HCT116 (cell line): ENCODE data around the gene USP33. TPM values are rescaled to one million over a fixed set of nuclear protein-coding genes. Genes with fewer than 3 reads are reported as not detected.

ENCODE experiments used
- ATAC-seq: fragments of 200-7000 bp; cut with Tn5 transposase; 2 replicates; pipeline ENCODE4 v1.9.1; 2020; ENCODE audit warnings: mild to moderate bottlenecking, moderate library complexity
- BruUV-seq: library from RNA; stranded (reverse); fragments of 400-500 nt; replicated peaks from 2 replicates; lab custom pipeline; 2021; lab: Mats Ljungman, UMichigan
- CTCF ChIA-PET: fragments of 300-600 bp; sonication (Branson Sonifier 250); formaldehyde crosslinking; loops from one replicate; lab custom pipeline; 2021; ENCODE audit warnings: antibody characterized with exemption; lab: Charles Lee
- POLR2A ChIA-PET: fragments of 300-600, 350-600 bp; sonication (Branson Sonifier 250); formaldehyde crosslinking; loops from one replicate; lab custom pipeline; 2021; ENCODE audit warnings: antibody characterized with exemption; lab: Charles Lee
- RAD21 ChIA-PET, 2 experiments: fragments of 300-600 bp; sonication (Branson Sonifier 250); formaldehyde crosslinking; loops; one replicate each; lab custom pipeline; 2023; ENCODE audit warnings: low total read pairs in 2 of 2; ENCODE audit not compliant: uncharacterized antibody in 2 of 2, unreplicated experiment in 2 of 2, low non-redundant PET in 1 of 2; lab: Charles Lee
- DNase-seq: peaks from one replicate; pipeline ENCODE4 v3.0.0-alpha.2; 2010; ENCODE audit warnings: low read depth, low spot score
- H2AFZ ChIP-seq: fragments of 200-600 bp; shearing (Covaris generic), sonication (generic); 2 replicates; pipeline ENCODE4 v1.6.1; 2017; ENCODE audit warnings: low read depth, mixed run types, mixed read lengths, antibody characterized with exemption, low read length; ENCODE audit not compliant: poor library complexity, severe bottlenecking
- H3K27ac ChIP-seq: 2 replicates; pipeline ENCODE4 v1.5.1; 2012; ENCODE audit warnings: low read depth, low read length
- H3K27me3 ChIP-seq: fragments of 200-600 bp; sonication (generic); 2 replicates; pipeline ENCODE4 v1.6.1; 2016; ENCODE audit warnings: mixed run types, low read length, mixed read lengths; ENCODE audit not compliant: insufficient read depth
- H3K36me3 ChIP-seq, 2 experiments: fragments of 200-500 bp in 1 of 2; fragments of 200-600 bp in 1 of 2; sonication (Bioruptor generic) in 1 of 2; sonication (generic) in 1 of 2; 2 replicates each; pipeline versions ENCODE4 v1.5.1 to v1.6.1; 2014 to 2016; ENCODE audit warnings: low read length in 2 of 2, inconsistent platforms in 1 of 2, mixed read lengths in 1 of 2, mixed run types in 1 of 2; ENCODE audit not compliant: insufficient read depth in 2 of 2, control insufficient read depth in 1 of 2
- H3K4me1 ChIP-seq, 2 experiments: fragments of 200-600 bp in 1 of 2; sonication (generic) in 1 of 2; 2 replicates each; pipeline versions ENCODE4 v1.5.1 to v1.6.1; 2012 to 2017; ENCODE audit warnings: low read length in 2 of 2, inconsistent platforms in 1 of 2, mild to moderate bottlenecking in 1 of 2, mixed read lengths in 1 of 2, mixed run types in 1 of 2, moderate library complexity in 1 of 2; ENCODE audit not compliant: insufficient read depth in 2 of 2, control insufficient read depth in 1 of 2
- H3K4me2 ChIP-seq: fragments of 200-600 bp; sonication (generic); 2 replicates; pipeline ENCODE4 v1.6.1; 2017; ENCODE audit warnings: mixed run types, low read length, mixed read lengths
- H3K4me3 ChIP-seq, 2 experiments: fragments of 200-600 bp in 1 of 2; sonication (generic) in 1 of 2; replicated peaks in 1 of 2; 2 replicates each; pipeline ENCODE4 v1.5.1; 2011 to 2016; ENCODE audit warnings: low read length in 2 of 2, control low read depth in 1 of 2, low read depth in 1 of 2, mild to moderate bottlenecking in 1 of 2, mixed read lengths in 1 of 2, mixed run types in 1 of 2
- H3K79me2 ChIP-seq: fragments of 200-600 bp; sonication (generic); 2 replicates; pipeline ENCODE4 v1.6.1; 2017; ENCODE audit warnings: mild to moderate bottlenecking, mixed run types, low read length, moderate library complexity, mixed read lengths; ENCODE audit not compliant: insufficient read depth
- H3K9ac ChIP-seq: fragments of 200-600 bp; sonication (generic); 2 replicates; pipeline ENCODE4 v1.6.1; 2016; ENCODE audit warnings: low read length, mixed read lengths
- H3K9me2 ChIP-seq: fragments of 200-600 bp; sonication (generic), shearing (Covaris generic); 2 replicates; pipeline ENCODE4 v1.6.1; 2017; ENCODE audit warnings: mixed run types, mild to moderate bottlenecking, moderate library complexity; ENCODE audit not compliant: insufficient read depth
- H3K9me3 ChIP-seq, 2 experiments: fragments of 200-500 bp in 1 of 2; fragments of 200-600 bp in 1 of 2; sonication (Bioruptor generic) in 1 of 2; sonication (generic) in 1 of 2; 2 replicates each; pipeline ENCODE4 v1.6.1; 2014 to 2017; ENCODE audit warnings: low read length in 2 of 2, mixed read lengths in 2 of 2, inconsistent platforms in 1 of 2, low read depth in 1 of 2, mild to moderate bottlenecking in 1 of 2, mixed run types in 1 of 2, moderate library complexity in 1 of 2; ENCODE audit not compliant: control insufficient read depth in 1 of 2, insufficient read depth in 1 of 2
- H4K20me1 ChIP-seq: fragments of 200-600 bp; sonication (generic), shearing (Covaris generic); 2 replicates; pipeline ENCODE4 v1.6.1; 2017; ENCODE audit warnings: mixed run types, mild to moderate bottlenecking, moderate library complexity; ENCODE audit not compliant: insufficient read depth
- ATF3 ChIP-seq: IDR thresholded peaks from 2 replicates; pipeline ENCODE4 v1.6.1; 2012
- CEBPB ChIP-seq: IDR thresholded peaks from 2 replicates; pipeline ENCODE4 v1.6.1; 2012; ENCODE audit warnings: low read depth
- CTCF ChIP-seq, 3 experiments: fragments of 200-600 bp in 1 of 3; sonication (generic) in 1 of 3; IDR thresholded peaks in 2 of 3; conservative IDR thresholded peaks in 1 of 3; 2 replicates each; pipeline ENCODE4 v1.5.1; 2012 to 2017; ENCODE audit warnings: low read depth in 2 of 3, low read length in 2 of 3, antibody characterized with exemption in 1 of 3, borderline replicate concordance in 1 of 3, control low read depth in 1 of 3, mild to moderate bottlenecking in 1 of 3, mixed read lengths in 1 of 3, mixed run types in 1 of 3, moderate library complexity in 1 of 3; ENCODE audit not compliant: insufficient read depth in 1 of 3
- EGR1 ChIP-seq: IDR thresholded peaks from 2 replicates; pipeline ENCODE4 v1.6.1; 2012; ENCODE audit warnings: low read depth
- EZH2 ChIP-seq: fragments of 200-600 bp; sonication (generic); IDR thresholded peaks from 2 replicates; pipeline ENCODE4 v1.6.1; 2017; ENCODE audit warnings: antibody characterized with exemption, mixed run types
- JUND ChIP-seq: IDR thresholded peaks from 2 replicates; pipeline ENCODE4 v1.6.1; 2012
- POLR2A ChIP-seq: IDR thresholded peaks from 2 replicates; pipeline ENCODE4 v1.7.0; 2011; ENCODE audit warnings: borderline replicate concordance; ENCODE audit not compliant: insufficient read depth, insufficient read length; ENCODE audit errors: extremely low read depth
- POLR2AphosphoS5 ChIP-seq: IDR thresholded peaks from 2 replicates; pipeline ENCODE4 v1.6.1; 2011; ENCODE audit warnings: mild to moderate bottlenecking, low read depth, low read length, moderate library complexity
- REST ChIP-seq: IDR thresholded peaks from 2 replicates; pipeline ENCODE4 v1.6.1; 2012; ENCODE audit warnings: low read depth
- SIN3A ChIP-seq: IDR thresholded peaks from 2 replicates; pipeline ENCODE4 v1.6.1; 2012; ENCODE audit warnings: low read depth
- SRF ChIP-seq: IDR thresholded peaks from 2 replicates; pipeline ENCODE4 v1.6.1; 2012; ENCODE audit warnings: low read depth
- TCF7L2 ChIP-seq: IDR thresholded peaks from 2 replicates; pipeline ENCODE4 v1.7.0; 2011; ENCODE audit warnings: borderline replicate concordance, inconsistent platforms; ENCODE audit not compliant: insufficient read depth, insufficient read length; ENCODE audit errors: extremely low read depth
- YY1 ChIP-seq: IDR thresholded peaks from 2 replicates; pipeline ENCODE4 v1.6.1; 2011; ENCODE audit warnings: low read length, low read depth, moderate library complexity, mild to moderate bottlenecking; ENCODE audit not compliant: insufficient replicate concordance; ENCODE audit errors: extremely low read depth
- ZFX ChIP-seq: fragments of 450-650 bp; IDR thresholded peaks from 2 replicates; pipeline ENCODE4 v1.6.1; 2017
- ZNF274 ChIP-seq: fragments of 200-500 bp; sonication (Bioruptor generic); IDR thresholded peaks from 2 replicates; pipeline ENCODE4 v1.6.1; 2014; ENCODE audit warnings: mild to moderate bottlenecking, low read depth, low read length, inconsistent platforms
- intact Hi-C: fragments of 100-400 bp; cut with micrococcal nuclease; formaldehyde crosslinking; loops from 2 replicates; pipeline ENCODE4 v1.10.0; 2022
- total RNA-seq: library from RNA; stranded (reverse); gene quantifications from one replicate; pipeline ENCODE4 v1.2.1, GENCODE V29; 2021; ENCODE audit not compliant: unreplicated experiment

The USP33 gene
- total RNA-seq, 1 experiment from 2014 or later = 46.1 TPM

GRCh38 chr1:77683160-77684148 lies 76.2 kb downstream of the USP33 start (continued):
- TF ChIP-seq TCF7L2 (peak; percentile 22), ATF3 (no peak; the same call in 1 of the 2 replicates), EGR1 (peak; percentile 81), YY1 (peak; percentile 70), SIN3A (no peak; the same call in 1 of the 2 replicates), ZNF274 (no peak)

GRCh38 chr1:77682460-77683159 lies 77.0 kb downstream of the USP33 start, which contains the start of gene ZZZ3:
TSS of gene ZZZ3 (minus strand) at chr1:77682658. CDS start at chr1:77633354, 49,304 bp downstream.
- no peaks in the 10 kb centered on the region for H3K27me3 ChIP-seq
- peak within 1 kb of the TSS; percentile 94 for H3K4me2 ChIP-seq
- BruUV-seq = no TSS peak
- no peaks in the 10 kb centered on the region for H3K9me2 ChIP-seq
- no peaks in the 10 kb centered on the region for H3K36me3 ChIP-seq
- H3K4me3 ChIP-seq = peak within 1 kb of the TSS; percentile 82 to 97
- RAD21 ChIA-PET = interaction anchor here in 1 of 2 experiments (0.6 kb wide), 1 partner anchor 412 kb away, joined by 3 read pairs; no protein-coding TSS in a partner anchor
- DNase-seq = peak; percentile 94
- H4K20me1 ChIP-seq = peaks cover 21% of the 10 kb centered on the region; the same call in 1 of the 2 replicates
- intact Hi-C loops = loop anchor here (1.0 to 10.0 kb wide), 4 partner anchors 97 to 534 kb away; partner anchors contain the start of gene MIGA1
- H3K9ac ChIP-seq = peak within 1 kb of the TSS; percentile 88
- ATAC-seq = peak; percentile 74
- peaks cover 50% of the 10 kb centered on the region for H3K79me2 ChIP-seq
- H2AFZ ChIP-seq = peak within 1 kb of the TSS; percentile 77
- no peaks in the 10 kb centered on the region for H3K9me3 ChIP-seq
- H3K4me1 ChIP-seq = peaks cover 0 to 29% of the 10 kb centered on the region in 2 experiments; a peak in 2 of 4 replicates
- CTCF ChIA-PET = interaction anchor here (0.7 to 1.4 kb wide), 3 partner anchors 146 to 400 kb away, joined by 3 to 4 read pairs (median 3); no protein-coding TSS in a partner anchor
- POLR2A ChIA-PET = interaction anchor here (0.5 to 1.0 kb wide), 7 partner anchors 9 to 1022 kb away, joined by 3 to 6 read pairs (median 3); partner anchors contain the start of gene MIGA1
- peak within 1 kb of the TSS; percentile 96 for H3K27ac ChIP-seq
- TF ChIP-seq TCF7L2 = no peak
- TF ChIP-seq ZNF274 = no peak
- no peak for TF ChIP-seq EGR1
- 0 out of 2 replicates have a peak, but pooled peaks have one; percentile 22 for TF ChIP-seq SRF
- TF ChIP-seq CTCF (IDR thresholded peaks at IDR 0.05 in 2 of 3, conservative IDR thresholded peaks at IDR 0.05 in 1 of 3; ENCODE audit: borderline replicate concordance in 1 of 3, insufficient read depth in 1 of 3, low read depth in 2 of 3, low read length in 2 of 3) = no peak
- TF ChIP-seq ZFX = no peak; the same call in 1 of the 2 replicates
- peak; percentile 75; the same call in 1 of the 2 replicates for TF ChIP-seq SIN3A
- TF ChIP-seq REST = no peak
- no peak for TF ChIP-seq EZH2
- peak; percentile 37 for TF ChIP-seq JUND
- TF ChIP-seq CEBPB = no peak
- peak; percentile 87 for TF ChIP-seq POLR2AphosphoS5
- TF ChIP-seq POLR2A = peak; percentile 48
